ENCODE data around the gene LRRC8E. TPM values are rescaled to one million over a fixed set of nuclear protein-coding genes. Genes with fewer than 3 reads are reported as not detected.

LRRC8E gene
- total and polyA plus RNA-seq, 2 of the 8 experiments (the other 6 are each of a cell fraction or from before 2014, with no cell fraction given) = 2.7 to 2.9 TPM

DNA sequence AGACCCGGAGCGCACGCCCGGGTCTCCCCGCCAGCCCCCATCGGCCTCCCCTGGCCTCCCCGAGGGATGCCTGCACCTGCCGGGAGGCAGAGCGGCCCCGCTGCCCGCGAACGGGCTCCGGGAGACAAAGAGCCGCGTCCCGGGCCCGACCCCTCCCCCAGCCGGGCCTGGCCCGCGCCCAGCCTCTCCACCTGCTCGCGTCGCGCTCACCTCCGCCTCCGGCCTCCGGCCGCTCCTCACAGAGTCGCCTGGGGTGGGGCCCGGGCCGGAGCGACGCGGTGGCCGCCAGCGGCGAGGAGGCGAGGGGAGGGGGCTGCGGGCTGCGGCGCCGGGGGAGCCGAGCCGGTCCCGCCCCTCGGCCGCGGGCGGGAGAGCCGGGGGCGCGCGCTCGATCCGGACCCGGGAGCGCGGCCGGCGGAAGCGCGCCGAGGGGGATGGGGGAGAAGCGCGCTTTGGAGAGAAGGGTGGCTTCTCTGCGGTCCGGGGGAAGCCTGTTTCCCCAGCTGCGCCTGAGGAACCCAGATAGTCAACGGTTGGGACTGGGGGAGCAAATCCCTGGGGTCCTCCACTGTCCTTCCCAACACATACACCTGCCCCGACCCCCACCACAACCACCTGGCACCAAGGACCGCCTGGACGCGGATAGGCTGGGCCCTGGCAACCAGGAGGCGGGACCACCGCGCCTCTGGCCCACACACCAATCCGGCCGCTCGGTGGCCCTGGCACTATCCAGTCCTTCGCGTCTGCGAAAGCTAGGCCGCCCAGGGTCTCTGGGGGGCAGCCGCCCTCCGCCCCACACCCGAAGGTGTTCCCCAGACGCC lies 14.0 kb upstream of the LRRC8E start, which contains the start of gene PRR36 (continued):
- no peak for TF ChIP-seq BRCA1 (IDR thresholded peaks at IDR 0.05; ENCODE audit: low read depth, low read length)
- no peak for TF ChIP-seq CTBP2 (IDR thresholded peaks at IDR 0.05; ENCODE audit: borderline replicate concordance, insufficient read depth, insufficient read length, low read length)
- TF ChIP-seq JUN (IDR thresholded peaks at IDR 0.05; ENCODE audit: low read depth, low read length) = no peak
- TF ChIP-seq ZNF274 (IDR thresholded peaks at IDR 0.05; ENCODE audit: borderline replicate concordance, extremely low read depth, low read length) = no peak
- TF ChIP-seq CHD1 (IDR thresholded peaks at IDR 0.05; ENCODE audit: low read depth, low read length) = no peak
- TF ChIP-seq TCF12 (IDR thresholded peaks at IDR 0.05; ENCODE audit: low read depth, low read length) = 0 out of 2 replicates have a peak, but pooled peaks have one; percentile 19
- no peak for TF ChIP-seq MAFK (IDR thresholded peaks at IDR 0.05; ENCODE audit: low read depth, low read length)
- TF ChIP-seq, protein P1, sequence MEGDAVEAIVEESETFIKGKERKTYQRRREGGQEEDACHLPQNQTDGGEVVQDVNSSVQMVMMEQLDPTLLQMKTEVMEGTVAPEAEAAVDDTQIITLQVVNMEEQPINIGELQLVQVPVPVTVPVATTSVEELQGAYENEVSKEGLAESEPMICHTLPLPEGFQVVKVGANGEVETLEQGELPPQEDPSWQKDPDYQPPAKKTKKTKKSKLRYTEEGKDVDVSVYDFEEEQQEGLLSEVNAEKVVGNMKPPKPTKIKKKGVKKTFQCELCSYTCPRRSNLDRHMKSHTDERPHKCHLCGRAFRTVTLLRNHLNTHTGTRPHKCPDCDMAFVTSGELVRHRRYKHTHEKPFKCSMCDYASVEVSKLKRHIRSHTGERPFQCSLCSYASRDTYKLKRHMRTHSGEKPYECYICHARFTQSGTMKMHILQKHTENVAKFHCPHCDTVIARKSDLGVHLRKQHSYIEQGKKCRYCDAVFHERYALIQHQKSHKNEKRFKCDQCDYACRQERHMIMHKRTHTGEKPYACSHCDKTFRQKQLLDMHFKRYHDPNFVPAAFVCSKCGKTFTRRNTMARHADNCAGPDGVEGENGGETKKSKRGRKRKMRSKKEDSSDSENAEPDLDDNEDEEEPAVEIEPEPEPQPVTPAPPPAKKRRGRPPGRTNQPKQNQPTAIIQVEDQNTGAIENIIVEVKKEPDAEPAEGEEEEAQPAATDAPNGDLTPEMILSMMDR (IDR thresholded peaks at IDR 0.05; ENCODE audit: control extremely low read depth in 1 of 3, insufficient read depth in 1 of 3, low read depth in 1 of 3, low read length in 3 of 3) = no peak; a peak in 1 of 4 replicates
- no peak for TF ChIP-seq CBX5 (IDR thresholded peaks at IDR 0.05; ENCODE audit: low read depth, low read length)

Data from H1 (cell line).